Right ventricle myocardium inferior (tissue), 1 donor: Measurements from ENCODE around the gene IL3RA. TPM values are rescaled to one million over a fixed set of nuclear protein-coding genes. Genes with fewer than 3 reads are reported as not detected.
A peak's percentile ranks its signal among the peaks of the same experiment; 100 is the strongest.
"Not testable (repeated sequence)": the region's sequence is repeated elsewhere in the genome, so short reads cannot be mapped to it uniquely, and the experiment has no call there.

Source experiments
- ATAC-seq: fragments of 200-7000 bp; cut with Tn5 transposase; one replicate; pipeline ENCODE4 v1.9.1; 2020; ENCODE audit warnings: mild to moderate bottlenecking, moderate library complexity
- DNase-seq: peaks from one replicate; pipeline ENCODE4 v3.0.0; 2021; ENCODE audit errors: missing footprints
- intact Hi-C: fragments of 100-400 bp; cut with DNase I; formaldehyde crosslinking; loops from one replicate; pipeline ENCODE4 v1.11.0; 2022
- microRNA-seq: library from miRNA; unstranded; fragments of <30 nt; microRNA quantifications from one replicate; pipeline ENCODE4 v1.2.0, GENCODE V29; 2020
- total RNA-seq: library from RNA; stranded (reverse); fragmentation: NEBNext Ultra II Directional; extraction: Animal tissue kit (Norgen Biotek cat#: 25700); gene quantifications from one replicate; pipeline ENCODE4 v1.2.1, GENCODE V29; 2021
- donor health status: DM: no; HTN: yes; CAD: no; lungs with severe emphysema.

IL3RA gene
- total RNA-seq, 1 donor from 2014 or later, result 8.1 TPM

DNA sequence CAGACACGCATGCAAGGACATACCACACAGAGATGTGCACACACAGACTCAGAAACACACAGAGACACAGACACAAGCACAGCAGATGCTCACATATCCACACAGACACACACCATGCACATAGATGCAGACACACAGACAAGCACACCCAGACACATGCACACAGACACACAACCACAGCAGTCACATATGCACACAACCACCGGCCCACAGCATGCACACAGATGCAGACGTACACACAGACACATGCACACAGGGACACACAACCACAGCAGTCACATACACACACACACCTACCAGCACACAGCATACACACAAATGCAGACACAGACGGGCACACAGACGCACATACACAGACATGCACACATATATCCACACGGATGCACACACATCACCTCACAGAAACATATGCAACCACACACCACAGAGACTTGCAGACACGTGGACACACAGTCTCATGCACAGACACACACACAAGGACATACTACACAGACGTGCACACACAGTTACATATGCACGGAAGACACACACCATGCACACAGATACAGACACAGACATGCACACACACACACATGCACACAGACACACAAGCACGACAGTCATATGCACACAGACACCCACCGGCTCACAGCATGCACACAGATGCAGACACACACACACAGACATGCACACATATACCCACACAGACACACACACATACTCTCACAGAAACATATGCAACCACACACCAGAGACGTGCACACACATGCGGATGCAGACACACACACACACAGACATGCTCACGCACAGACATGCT is 80.6 kb downstream of the IL3RA start:
- ATAC-seq (no peak), DNase-seq (no peak)
- intact Hi-C loops, result no loop called here

DNA sequence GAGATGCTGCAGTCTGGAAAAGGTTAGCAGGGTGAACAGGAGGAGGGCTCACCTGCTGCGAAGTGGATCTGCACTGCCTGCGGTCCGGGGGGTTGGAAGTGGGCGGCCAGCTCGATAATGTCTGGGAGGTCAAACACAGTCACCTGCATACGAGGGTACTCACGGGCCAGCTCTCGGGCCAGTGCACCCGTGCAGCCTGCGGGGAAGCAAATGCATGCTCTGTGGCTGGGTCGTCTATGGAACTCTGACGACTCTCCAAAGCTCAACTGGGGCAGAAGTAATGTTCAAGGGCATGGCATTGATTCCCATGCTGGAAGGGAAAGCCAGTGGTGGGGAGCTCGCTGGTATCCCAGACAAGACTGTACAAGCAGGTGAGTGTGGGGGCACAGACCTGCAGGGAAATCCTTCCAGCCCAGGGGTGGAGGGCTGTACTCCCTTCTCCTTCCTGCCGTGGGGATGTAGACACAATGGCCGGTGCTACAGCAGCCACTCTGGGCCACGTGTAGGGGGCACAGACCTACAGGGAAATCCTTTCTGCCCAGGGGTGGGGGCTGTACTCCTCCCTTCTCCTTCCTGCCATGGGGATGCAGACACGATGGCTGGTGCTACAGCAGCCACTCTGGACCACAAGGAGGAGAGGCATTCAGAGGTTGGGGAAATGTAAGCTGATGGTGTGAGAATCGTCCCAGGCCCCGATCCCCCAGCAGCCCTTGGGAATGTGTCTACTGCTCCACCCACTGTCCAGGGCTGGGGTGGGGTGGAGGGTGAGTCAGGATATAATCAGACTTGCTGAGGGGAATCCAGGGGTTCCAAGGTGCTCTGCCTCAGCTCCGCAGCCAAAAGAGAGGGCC is 81.6 kb downstream of the IL3RA start:
- ATAC-seq (no peak), DNase-seq (no peak)
- intact Hi-C loops, result no loop called here

DNA sequence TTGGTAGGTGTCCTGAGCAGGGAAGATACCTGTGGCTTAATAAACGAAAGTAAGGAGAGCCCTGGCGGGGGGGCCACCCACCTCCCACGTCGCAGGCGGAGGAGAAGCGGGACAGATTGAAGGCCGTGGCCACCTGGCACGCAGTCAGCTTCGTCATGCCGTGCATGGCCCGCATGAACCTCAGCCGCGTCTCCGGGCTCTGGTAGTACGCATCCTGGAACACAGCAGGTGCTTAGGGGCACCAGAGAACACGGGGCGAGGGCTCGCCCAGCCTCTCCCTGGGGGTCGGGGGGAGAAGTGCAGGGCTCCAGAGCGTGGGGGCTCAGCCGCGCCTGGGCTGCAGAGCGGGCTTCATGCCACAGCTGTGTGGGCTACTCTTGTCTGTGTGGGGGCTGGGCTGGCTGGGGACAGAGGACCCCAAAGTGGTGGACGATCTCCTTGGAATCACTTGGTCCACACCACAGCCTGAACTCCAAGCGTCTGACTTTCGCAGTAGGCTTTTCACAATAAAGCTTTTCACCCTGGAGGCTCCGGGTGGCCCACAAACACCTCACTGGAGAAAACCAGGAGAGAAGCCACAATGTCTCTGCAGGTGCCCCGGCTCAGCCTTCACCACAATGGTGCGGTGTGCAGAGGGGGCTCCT is 82.4 kb downstream of the IL3RA start:
- DNase-seq (no peak), ATAC-seq (no peak)
- intact Hi-C loops, result no loop called here

DNA sequence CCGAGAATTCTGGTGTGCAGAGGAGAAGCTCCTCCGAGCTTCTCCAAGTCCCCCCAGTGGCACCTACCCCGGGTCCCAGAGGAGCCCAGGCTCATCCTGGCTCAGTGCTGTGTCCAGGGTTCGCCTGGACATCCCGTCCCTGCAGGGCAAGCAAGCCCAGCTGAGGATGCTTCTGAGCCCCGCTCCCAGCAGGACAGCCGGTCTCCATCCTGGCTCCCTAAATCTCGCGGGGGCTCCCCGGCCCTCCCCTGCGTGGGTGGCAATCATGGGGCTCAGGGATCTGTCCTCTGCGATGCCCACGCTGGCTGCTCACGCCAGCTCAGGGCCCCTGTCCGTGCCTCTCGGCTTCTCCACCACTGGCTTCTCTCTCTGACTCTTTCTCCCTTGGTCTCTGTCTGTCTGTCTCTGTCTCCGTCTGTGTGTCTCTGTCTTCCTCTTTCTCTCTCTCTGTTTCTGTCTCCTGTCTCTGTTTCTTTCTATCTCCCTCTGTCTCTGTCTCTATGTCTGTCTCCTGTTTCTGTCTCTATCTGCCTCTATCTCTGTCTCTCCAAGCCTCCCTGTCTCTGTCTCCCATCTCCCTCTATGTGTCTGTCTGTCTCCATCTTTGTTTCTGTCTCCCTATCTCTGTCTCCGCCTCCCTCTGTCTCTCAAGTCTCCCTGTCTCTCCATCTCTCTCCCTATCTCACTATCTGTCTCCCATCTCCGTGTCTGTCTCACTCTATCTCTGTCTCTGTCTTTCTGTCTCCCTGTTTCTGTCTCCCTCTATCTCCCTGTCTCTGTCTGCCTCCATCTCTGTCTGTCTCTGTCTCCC is 83.2 kb downstream of the IL3RA start:
- intact Hi-C loops, result no loop called here
- DNase-seq, result no peak
- no peak for ATAC-seq

DNA sequence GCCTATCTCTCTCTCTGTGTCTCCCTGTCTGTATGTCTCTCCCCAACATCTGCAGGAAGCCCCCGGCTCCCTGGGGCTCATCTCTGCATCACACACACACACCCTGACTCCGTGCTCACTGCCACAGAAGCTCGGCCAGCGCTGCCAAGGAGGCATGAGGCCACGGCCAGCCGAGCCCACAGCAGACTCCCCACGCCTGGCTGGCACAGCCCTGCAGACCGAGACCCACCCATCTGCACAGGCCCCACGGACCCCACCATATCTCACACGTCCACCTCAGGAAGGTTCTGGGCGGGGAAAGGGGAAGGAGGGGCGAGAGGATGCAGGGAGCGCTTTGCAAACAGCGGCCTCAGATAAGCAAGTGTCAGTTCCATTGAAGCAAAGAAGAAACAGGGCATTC is 83.8 kb downstream of the IL3RA start:
- peak; percentile 7 for ATAC-seq
- no peak for DNase-seq
- intact Hi-C loops, result no loop called here

DNA sequence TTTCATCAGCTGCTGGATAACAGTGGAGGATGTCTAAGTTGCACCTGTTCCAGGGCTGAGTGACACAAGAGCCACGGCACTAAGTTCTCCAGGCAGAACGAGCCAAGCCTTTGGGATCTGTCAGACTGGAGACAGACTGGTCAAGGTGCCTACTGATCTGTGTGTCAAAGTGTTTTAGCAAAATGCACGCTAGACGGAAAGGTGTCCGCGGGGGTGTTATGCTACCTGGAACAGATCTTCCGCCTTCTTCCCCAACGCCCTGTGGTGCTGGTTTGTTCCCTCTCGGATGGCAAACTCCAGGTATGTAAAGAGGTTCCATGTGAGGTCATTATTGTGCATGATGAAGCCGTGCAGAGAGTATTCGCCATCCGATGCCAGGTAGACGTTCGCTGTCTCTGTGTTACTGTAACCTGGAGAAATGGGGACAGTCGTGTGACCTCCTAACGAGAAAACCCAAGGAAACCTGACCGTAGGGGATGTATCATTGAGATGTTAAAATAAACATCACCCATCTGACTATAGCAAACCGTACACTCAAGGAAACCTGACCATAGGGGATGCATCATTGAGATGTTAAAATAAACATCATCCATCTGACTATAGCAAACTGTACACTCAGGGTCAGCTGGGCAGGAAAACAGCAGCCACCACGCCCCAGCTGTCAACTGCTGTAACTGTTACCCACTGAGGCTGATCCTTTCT is 85.0 kb downstream of the IL3RA start:
- intact Hi-C loops, result no loop called here
- no peak for DNase-seq
- ATAC-seq, result no peak

DNA sequence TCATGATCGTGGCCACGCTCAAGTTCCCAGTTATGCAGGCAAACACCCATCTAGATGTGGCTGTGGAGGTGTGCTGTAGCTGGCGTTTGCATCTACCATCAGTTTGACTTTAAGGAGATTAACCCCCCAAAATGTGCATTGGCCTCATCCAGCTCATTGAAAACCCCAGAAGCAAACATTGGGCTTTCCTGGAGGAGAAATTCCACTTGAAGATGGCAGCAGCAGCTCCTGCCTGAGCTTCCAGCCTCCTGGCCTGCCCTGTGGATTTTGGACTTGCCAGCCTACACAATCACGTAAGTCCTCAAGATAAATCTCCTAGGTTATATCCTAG is 85.5 kb downstream of the IL3RA start:
- intact Hi-C loops, result no loop called here

DNA sequence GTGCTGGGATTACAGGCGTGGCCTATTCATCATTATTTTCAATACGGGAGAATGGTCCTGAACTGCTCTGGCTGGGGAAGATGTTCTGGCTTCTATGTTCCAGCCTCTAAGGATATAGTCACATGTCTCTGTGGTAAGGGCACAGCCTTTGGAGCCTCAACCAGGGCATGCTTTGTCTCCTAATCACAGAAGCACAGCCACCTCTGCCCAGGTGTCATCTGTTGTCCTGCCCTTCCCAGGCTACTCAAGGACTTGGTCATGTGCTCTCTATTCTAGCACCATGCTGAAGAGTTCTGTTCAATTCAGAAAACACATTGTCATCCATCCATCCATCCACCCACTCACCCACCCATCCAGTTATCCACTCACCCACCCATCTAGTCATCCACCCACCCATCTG is 86.6 kb downstream of the IL3RA start:
- DNase-seq (no peak), ATAC-seq (no peak)
- intact Hi-C loops, result no loop called here

More for the DNA sequence above, 85.5 kb downstream of the IL3RA start:
- no peak for ATAC-seq
- DNase-seq, result no peak

DNA sequence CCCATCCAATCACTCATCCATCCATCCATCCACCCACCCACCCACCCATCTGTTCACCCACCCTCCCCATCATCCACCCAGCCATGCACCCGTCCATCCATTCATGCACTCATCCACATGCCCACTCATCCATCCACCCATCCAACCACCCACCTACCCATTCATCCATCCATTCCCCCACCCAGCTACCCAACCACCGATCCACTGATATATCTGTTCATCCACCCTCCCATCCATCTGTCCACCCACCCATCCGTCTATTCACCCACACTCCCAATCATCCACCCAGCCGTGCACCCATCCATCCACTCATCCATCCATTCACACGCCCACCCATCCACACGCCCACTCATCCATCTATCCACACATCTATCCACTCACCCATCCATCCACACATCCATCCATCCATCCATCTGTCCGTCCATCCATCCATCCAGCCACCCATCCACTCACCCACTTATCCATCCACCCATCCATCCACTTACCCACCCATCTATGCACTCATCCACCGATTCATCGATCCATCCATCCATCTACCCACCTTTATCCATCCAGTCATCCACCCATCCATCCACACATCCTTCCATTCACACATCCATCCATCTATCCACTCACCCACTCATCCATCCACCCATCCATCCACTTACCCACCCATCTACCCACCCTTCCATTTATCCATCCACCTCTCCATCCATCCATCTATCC is 87.7 kb downstream of the IL3RA start:
- DNase-seq, result no peak
- ATAC-seq, result no peak
- intact Hi-C loops, result no loop called here

DNA sequence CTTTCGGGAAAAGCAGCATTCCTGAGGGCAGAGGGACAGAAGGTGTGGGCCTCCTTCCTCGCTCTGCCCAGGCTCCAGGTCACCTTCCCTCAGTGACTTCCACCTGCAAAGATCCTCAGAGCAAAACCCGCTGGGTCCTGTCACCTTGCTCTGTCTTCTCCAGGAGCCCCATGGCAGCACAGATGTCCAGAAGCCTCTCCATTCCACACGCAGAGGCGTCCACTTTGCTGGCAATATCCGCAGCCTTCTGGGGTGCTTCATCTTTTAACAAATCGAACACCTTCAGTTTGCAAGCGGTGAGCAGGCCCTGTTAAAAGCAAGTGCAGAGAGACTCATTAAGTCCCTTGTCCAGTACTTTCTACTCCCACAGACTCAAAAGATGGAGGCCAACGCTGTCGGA is 88.8 kb downstream of the IL3RA start:
- intact Hi-C loops, result no loop called here
- DNase-seq (no peak), ATAC-seq (no peak)

DNA sequence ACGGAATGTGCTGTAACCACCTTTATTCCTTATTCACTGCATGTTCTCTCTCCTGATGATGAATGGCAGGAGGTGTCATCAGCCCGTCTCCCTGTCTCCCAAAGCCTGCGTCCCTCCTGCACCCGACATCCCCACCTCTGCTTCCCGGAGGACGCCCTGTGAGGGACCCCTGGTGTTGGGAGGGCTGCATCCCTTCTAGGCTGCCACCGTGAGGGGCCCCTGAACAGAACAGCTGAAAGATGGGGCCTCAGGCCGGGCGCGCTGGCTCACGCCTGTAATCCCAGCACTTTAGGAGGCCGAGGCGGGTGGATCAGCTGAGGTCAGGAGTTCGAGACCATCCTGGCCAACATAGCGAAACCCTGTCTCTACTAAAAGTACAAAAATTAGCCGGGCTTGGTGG is 89.7 kb downstream of the IL3RA start:
- DNase-seq, ATAC-seq, intact Hi-C loops: not testable (repeated sequence)

DNA sequence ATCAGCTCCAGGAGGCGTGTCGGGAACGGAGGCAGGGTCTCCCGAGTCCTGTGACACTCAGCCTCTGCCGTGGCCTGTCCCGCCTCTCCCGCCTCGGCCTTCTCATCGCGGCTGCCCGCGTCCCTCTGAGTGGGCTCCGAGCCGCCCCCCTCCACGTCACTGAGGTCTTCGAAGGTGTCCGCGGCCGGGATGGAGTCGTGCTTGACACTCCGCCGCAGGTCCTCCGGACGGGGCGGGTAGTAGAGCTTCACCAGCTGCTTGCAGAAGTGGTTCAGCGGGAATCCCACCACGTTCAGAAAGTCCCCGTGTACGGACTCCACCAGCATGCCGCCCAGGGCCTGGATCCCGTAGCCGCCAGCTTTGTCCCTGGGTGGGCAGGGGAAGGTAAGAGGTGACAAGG is 91.2 kb downstream of the IL3RA start:
- ATAC-seq (no peak), DNase-seq (no peak)
- intact Hi-C loops, result no loop called here

DNA sequence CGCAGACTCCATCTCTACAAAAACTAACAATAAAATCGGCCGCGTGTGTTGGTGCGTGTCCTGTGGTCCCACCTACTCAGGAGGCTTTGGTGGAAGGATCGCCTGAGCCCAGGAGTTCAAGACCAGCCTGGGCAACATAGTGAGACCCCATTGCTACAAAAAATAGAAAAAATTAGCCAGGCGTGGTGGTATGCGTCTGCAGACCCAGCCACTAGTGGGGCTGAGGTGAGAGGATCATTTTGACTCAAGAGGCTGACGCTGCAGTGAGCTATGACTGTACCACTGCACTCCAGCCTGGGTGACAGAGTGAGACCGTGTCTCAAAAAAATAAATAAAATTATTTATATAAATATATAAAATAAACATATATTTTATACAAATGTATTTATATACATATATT is 93.9 kb downstream of the IL3RA start:
- intact Hi-C loops, result no loop called here
- DNase-seq, result no peak
- ATAC-seq, result no peak

Small RNA genes within 50 kb of the gene (microRNA-seq; reads per million reads assigned to microRNA genes)
- not detected for gene MIR3690

Other genes starting within 250 kb of the IL3RA start
- not detected for gene CRLF2, start 124.1 kb upstream of the IL3RA start, total RNA-seq
- gene CSF2RA, start 68.0 kb upstream of the IL3RA start, total RNA-seq, result 3.6 TPM
- gene SLC25A6, start 55.3 kb downstream of the IL3RA start, total RNA-seq, result 145 TPM
- gene ASMTL, start 116.1 kb downstream of the IL3RA start, total RNA-seq, result 33.1 TPM
- 1.9 TPM for gene P2RY8, start 200.4 kb downstream of the IL3RA start, total RNA-seq